DMS153 treated with DMSO at 0.1 percent for 48 hours (cell line): ENCODE results near the gene CCDC117.
A peak's percentile ranks its signal among the peaks of the same experiment; 100 is the strongest.
"Not testable (repeated sequence)": the region's sequence is repeated elsewhere in the genome, so short reads cannot be mapped to it uniquely, and the experiment has no call there.

Experiments
- DNase-seq: peaks from one replicate; lab custom pipeline; 2025; ENCODE audit not compliant: unreplicated experiment; lab: John Stamatoyannopoulos, UW

Gene CCDC117, protein sequence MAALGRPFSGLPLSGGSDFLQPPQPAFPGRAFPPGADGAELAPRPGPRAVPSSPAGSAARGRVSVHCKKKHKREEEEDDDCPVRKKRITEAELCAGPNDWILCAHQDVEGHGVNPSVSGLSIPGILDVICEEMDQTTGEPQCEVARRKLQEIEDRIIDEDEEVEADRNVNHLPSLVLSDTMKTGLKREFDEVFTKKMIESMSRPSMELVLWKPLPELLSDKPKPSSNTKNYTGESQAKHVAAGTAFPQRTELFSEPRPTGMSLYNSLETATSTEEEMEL

DNA sequence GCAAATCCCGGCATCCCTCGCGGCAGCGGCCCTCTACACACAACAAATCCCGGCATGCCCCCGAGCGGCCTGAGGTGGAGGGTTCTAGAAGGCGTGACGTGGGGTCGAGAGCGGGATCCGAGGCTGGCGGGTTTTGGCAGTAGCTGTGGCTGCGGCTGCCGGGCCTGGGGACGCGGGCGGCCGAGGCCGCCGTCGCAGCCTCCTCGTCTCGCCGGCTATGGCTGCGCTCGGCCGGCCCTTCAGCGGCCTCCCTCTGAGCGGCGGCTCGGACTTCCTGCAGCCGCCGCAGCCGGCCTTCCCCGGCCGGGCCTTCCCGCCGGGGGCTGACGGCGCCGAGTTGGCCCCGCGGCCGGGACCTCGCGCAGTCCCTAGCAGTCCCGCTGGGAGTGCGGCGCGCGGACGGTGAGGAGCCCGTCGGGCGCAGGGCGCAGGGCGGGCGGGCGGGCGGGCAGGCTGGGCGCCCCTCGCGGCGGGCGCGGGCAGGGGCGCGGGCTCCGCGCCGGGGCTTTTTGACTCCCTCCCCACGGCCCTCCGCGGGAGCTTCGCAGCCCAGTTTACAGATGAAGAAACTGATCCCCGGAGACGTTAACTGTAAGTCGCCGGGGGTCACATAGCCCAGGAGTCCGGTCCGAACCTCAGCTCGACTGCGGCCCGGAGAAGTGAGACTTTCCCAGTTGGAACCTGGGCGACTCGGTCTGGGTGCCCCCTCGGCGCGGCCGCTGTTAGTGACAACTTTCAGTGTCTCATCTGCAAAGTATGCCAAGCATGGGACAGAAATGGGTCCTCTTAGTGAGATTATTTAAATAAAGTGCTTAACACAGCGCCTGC, at the start of gene CCDC117:
Gene CCDC117, plus strand, starts transcription at position 63 of the 828 bp plus-strand sequence. Its CDS starts 155 bp downstream, at position 218.
- DNase-seq = peak; percentile 88

GRCh38 chr22:28728002-28728401, 44.5 kb upstream of the CCDC117 start:
- no peak for DNase-seq

- DNase-seq = no peak
Observed at GRCh38 chr22:28728621-28729313, 43.7 kb upstream of the CCDC117 start.

GRCh38 chr22:28730179-28730578, 42.3 kb upstream of the CCDC117 start:
- no peak for DNase-seq

DNA sequence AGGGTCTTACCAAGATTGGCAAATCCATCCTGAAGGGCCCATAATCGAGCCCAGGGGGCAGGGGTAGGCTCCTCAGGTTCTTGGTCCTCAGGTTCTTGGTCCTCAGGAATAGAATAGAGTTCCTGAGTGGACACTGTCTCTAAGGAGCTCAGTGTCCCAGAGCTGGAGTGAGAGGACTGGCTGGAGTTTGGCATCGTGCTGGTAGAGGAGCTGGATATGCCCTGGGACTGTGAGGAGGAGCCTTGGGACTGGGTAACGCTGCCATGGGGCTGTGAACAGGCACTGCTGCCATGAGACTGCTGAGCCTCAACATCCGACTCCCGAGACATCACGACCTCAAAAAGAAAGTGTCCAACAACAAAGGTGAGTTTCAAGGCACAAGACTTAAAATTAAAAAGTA, 38.1 kb upstream of the CCDC117 start:
- no peak for DNase-seq

DNA sequence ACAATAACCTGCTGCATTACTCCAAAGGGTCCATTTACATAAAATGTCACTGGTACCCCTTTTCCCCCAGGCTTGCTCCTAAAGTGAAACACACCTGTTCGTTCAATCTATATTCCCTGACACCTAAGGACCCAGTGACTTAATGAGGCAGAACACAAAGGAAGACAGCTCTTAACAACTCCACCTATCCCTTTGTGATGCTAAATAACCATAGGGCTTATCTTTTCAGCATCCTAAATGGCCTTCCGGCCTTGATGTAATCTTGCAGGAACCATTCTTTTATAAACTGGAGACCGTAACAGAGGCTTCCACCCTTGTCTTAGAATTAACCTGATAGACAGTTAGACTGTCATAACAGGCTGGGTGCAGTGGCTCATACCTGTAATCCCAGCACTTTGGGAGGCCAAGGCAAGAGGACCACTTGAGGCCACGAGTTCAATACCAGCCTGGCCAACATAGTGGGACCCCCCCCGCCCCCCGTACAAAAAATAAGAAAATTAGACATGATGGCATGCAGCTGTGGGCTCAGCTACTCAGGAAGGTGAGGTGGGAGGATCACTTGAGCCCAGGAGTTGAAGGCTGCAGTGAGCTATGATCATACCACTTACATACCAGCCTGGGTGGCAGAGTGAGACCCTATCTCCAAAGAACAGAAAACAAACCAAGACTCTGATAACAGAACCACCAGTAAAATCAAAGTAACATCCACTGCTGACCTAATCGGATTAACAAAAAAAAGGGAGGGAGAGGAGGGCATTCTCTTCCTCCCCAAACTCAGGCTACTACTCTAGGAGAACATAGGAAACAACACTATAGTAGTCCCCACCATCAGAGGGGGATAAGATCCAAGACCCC, 36.0 kb upstream of the CCDC117 start:
- DNase-seq = no peak

DNA sequence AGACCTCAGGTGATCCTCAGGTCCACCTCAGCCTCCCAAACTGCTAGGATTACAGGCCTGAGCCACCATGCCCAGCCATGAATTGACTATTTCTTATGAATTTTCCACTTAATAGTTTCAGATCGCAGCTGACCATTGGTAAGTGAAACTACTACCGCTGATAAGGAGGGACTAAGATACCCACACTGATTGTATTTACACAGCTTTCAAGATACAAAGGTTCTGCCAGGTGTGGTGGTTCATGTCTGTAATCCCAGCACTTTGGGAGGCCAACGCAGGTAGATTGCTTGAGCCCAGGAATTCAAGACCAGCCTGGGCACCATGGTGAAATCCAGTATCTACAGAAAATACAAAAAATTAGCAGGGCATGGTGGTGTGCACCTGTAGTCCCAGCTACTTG, 34.8 kb upstream of the CCDC117 start:
- DNase-seq = no peak

DNA sequence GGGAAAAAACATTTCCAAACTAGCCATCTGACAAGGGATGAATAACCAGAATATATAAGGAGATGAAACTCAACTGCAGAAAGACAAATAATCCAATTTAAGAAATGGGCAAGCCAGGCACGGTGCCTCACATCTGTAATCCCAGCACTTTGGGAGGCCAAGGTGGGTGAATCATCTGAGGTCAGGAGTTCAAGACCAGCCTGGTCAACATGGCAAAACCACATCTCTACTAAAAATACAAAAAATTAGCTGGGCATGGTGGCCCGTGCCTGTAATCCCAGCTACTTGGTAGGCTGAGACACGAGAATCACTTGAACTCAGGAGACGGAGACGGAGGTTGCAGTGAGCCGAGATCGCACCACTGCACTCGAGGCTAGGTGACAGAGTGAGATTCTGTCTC, 33.6 kb upstream of the CCDC117 start:
- DNase-seq = not testable (repeated sequence)

DNA sequence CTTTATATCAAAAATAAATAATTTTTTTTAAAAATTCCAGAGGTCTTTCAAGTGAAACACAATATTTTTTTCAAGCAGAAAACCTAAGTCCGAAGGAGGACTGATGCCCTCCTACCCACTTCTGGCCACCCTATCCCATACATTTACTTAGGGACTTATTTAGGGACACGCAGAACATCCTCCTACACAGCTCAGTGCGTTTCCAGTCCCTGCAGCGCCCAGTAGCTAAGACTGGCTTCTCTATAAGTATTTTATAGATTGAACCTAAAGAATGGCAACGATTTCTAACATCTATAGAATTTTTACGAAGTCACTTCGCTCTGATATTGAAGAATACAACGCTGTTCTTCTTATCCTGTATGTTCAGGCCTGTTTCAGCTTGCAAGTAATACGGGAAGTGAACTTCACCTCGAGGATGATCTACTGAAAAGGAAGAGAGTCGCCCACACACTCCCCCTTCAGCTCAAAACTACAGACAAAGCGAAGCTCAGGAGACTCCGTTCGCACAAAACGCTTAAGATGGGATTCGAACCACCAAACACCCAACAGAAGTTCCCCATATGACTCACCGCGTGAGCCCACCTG, 31.2 kb upstream of the CCDC117 start:
- no peak for DNase-seq

DNA sequence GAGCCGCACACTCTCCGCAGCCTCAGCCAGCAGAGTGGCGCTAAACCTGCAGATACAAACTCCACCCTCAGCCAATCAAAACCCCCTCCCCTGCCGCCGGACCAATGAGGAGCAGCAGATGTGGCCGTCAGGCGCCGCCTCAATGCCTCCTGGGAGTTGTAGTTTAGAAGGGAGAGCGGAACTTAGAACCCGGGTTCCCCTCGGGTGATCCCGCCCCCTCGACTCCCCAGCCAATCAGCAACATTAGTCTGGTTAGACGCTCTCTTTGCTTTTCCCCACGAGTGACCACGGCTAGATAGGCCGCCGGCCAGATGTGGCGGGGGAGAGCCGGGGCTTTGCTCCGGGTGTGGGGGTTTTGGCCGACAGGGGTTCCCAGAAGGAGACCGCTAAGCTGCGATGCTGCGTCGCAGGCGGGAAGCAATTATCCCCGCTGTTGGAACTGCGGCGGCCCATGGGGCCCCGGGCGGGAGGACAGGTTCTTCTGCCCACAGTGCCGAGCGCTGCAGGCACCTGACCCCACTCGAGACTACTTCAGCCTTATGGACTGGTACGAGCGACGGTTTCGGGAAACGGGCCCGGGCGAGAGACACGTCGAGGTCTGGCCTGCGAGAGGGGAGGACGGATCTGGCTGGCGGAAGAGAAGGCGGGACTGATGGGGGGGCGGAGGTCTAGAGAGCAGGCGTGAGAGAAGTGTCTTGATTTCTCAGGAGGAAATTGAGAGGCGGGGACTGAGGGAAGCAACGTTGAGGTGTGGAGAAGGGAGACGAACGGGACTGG, 30.5 kb upstream of the CCDC117 start, which contains the start of the genes CHEK2 and HSCB:
Gene CHEK2, minus strand, starts transcription at position 36 of the 777 bp plus-strand sequence. CDS start 7,099 bp downstream, outside the sequence.
Gene HSCB, plus strand, starts transcription at position 255 of the 777 bp plus-strand sequence. Its CDS starts 57 bp downstream, at position 312.
- peak; percentile 97 for DNase-seq

GRCh38 chr22:28742562-28742962, 29.9 kb upstream of the CCDC117 start:
- DNase-seq = no peak

GRCh38 chr22:28743852-28744251, 28.6 kb upstream of the CCDC117 start:
- no peak for DNase-seq

DNA sequence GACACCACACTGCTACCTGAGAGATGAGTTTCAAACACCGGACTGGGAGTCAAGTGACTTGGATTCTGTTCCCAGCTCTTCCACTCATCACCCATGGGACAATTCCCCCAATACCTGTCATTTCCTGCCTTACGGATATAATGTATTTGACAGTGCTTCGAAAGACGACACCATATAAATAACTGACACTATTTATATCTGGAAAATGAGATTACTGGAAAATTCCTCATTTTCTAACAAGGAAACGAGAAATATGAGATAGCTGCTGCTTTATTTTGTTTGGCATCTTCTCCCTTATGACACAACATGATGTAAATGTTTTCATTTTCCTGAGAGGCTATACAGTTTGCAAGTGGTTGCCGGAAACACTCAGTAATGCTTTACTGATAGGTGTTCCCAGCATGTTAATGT, 22.0 kb upstream of the CCDC117 start:
- no peak for DNase-seq

DNA sequence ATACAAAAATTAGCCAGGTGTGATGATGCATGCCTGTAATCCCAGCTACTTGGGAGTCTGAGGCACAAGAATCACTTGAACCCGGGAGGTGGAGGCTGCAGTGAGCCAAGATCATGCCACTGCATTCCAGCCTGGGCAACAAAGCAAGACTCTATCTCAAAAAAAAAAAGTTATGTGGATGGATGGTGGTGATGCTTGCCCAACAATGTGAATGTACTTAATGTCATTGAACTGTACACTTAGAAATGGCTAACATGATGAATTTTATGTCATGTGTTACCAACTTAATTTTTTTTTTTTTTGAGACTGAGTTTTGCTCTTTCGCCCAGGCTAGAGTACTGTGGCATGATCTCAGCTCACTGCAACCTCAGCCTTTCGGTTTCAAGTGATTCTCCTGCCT, 18.0 kb upstream of the CCDC117 start:
- DNase-seq = not testable (repeated sequence)

GRCh38 chr22:28759861-28760560, 12.5 kb upstream of the CCDC117 start:
- no peak for DNase-seq

DNA sequence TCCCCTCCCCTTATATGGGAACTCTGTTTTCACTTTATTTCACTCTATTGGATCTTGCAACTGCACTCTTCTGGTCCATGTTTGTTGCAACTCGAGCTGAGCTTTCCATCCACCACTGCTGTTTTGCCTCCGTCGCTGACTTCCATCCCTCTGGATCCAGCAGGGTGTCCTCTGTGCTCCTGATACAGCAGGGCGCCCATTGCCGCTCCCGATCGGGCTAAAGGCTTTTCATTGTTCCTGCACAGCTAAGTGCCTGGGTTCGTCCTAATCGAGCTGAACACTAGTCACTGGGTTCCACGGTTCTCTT, 11.1 kb upstream of the CCDC117 start:
- no peak for DNase-seq

GRCh38 chr22:28762000-28762399, 10.5 kb upstream of the CCDC117 start:
- not testable (repeated sequence) for DNase-seq

DNA sequence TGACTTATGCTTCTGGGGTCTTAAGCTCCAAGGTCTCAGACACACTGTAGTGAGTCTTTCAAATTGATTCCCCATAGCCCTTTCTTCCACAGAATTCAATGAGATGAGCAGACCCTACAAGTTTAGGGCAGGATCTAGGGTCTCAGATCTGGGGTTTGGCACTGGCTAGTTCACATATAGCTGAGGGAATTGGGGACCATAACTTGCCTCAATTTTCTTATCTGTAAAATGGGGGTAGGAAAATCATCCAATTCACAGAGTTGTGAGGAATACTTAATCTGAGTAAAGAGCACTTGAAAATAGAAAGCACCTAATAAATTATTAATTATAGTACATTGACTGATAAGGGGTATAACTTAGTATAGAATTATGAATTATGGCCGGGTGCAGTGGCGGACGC, 5.9 kb upstream of the CCDC117 start:
- DNase-seq = no peak
